H1 (cell line): ENCODE measurements around the gene TBC1D23. TPM values are rescaled to one million over a fixed set of nuclear protein-coding genes. Genes with fewer than 3 reads are reported as not detected.

Experiments
- CTCF ChIA-PET: fragments of 300-600 bp; sonication (Branson Sonifier 250); formaldehyde crosslinking; loops from one replicate; lab custom pipeline; 2021; ENCODE audit not compliant: partially characterized antibody; lab: Charles Lee
- POLR2A ChIA-PET: fragments of 300-600 bp; sonication (Branson Sonifier 250); formaldehyde crosslinking; loops from one replicate; lab custom pipeline; 2021; ENCODE audit warnings: inconsistent platforms; ENCODE audit not compliant: partially characterized antibody; lab: Charles Lee
- DNase-seq, 2 experiments: peaks; one replicate each; pipeline versions ENCODE4 v3.0.0 to v3.0.0-alpha.2; 2010 to 2022; ENCODE audit warnings: low spot score in 2 of 2, low read depth in 1 of 2, mixed read lengths in 1 of 2
- FAIRE-seq: peaks from 2 replicates; lab custom pipeline; 2011; peaks lifted over from hg19 to GRCh38; lab: Jason Lieb, UNC
- H2AFZ ChIP-seq: 2 replicates; pipeline ENCODE4 v1.8.1; 2012; ENCODE audit warnings: low read length, inconsistent platforms
- H2AK5ac ChIP-seq: 2 replicates; pipeline ENCODE4 v1.6.1; 2013; ENCODE audit warnings: low read depth, low read length
- H2BK120ac ChIP-seq: replicated peaks from 2 replicates; pipeline ENCODE3; 2013; ENCODE audit warnings: low read depth, low read length, inconsistent platforms
- H2BK12ac ChIP-seq: 2 replicates; pipeline ENCODE4 v1.6.1; 2013; ENCODE audit warnings: low read depth, low read length
- H2BK15ac ChIP-seq: 2 replicates; pipeline ENCODE4 v1.6.1; 2013; ENCODE audit warnings: low read length
- H2BK20ac ChIP-seq: 2 replicates; pipeline ENCODE4 v1.6.1; 2013; ENCODE audit warnings: low read length
- H2BK5ac ChIP-seq: 2 replicates; pipeline ENCODE4 v1.6.1; 2013; ENCODE audit warnings: low read depth, low read length
- H3K14ac ChIP-seq: 2 replicates; pipeline ENCODE4 v1.6.1; 2013; ENCODE audit warnings: inconsistent platforms; ENCODE audit not compliant: insufficient read length
- H3K18ac ChIP-seq: 2 replicates; pipeline ENCODE4 v1.6.1; 2013; ENCODE audit warnings: low read length; ENCODE audit errors: extremely low read depth
- H3K23ac ChIP-seq: 2 replicates; pipeline ENCODE4 v1.6.1; 2013; ENCODE audit warnings: inconsistent platforms; ENCODE audit not compliant: insufficient read length
- H3K23me2 ChIP-seq: 2 replicates; pipeline ENCODE4 v1.6.1; 2013; ENCODE audit warnings: low read depth, low read length
- H3K27ac ChIP-seq: 2 replicates; pipeline ENCODE4 v1.6.1; 2011; ENCODE audit warnings: low read depth, low read length, inconsistent platforms
- H3K27me3 ChIP-seq, 4 experiments: replicated peaks in 1 of 4; 1 replicate in 1 of 4; 2 replicates in 3 of 4; pipeline versions ENCODE4 v1.6.1 to v1.8.1; 2011 to 2013; ENCODE audit warnings: low read length in 3 of 4, mild to moderate bottlenecking in 3 of 4, inconsistent platforms in 2 of 4, mixed read lengths in 2 of 4, moderate library complexity in 1 of 4; ENCODE audit not compliant: control insufficient read depth in 3 of 4, insufficient read depth in 3 of 4; ENCODE audit errors: extremely low read depth in 1 of 4
- H3K36me3 ChIP-seq, 4 experiments: 2 replicates each; pipeline versions ENCODE4 v1.6.1 to v1.8.1; 2011 to 2013; ENCODE audit warnings: mild to moderate bottlenecking in 4 of 4, low read length in 3 of 4, moderate library complexity in 2 of 4, control low read depth in 1 of 4, inconsistent platforms in 1 of 4; ENCODE audit not compliant: insufficient read depth in 4 of 4, control insufficient read depth in 2 of 4
- H3K4ac ChIP-seq: replicated peaks from 2 replicates; pipeline ENCODE3; 2013; ENCODE audit warnings: low read length, low read depth, mixed read lengths, inconsistent platforms; ENCODE audit not compliant: insufficient read length
- H3K4me1 ChIP-seq, 4 experiments: replicated peaks in 1 of 4; 1 replicate in 1 of 4; 2 replicates in 3 of 4; pipeline versions ENCODE4 v1.6.1 to v1.8.1; 2011 to 2013; ENCODE audit warnings: low read length in 3 of 4, inconsistent platforms in 2 of 4, mixed read lengths in 1 of 4; ENCODE audit not compliant: insufficient read depth in 4 of 4, control insufficient read depth in 3 of 4
- H3K4me2 ChIP-seq, 2 experiments: 2 replicates each; pipeline versions ENCODE4 v1.6.1 to v1.8.1; 2011 to 2013; ENCODE audit warnings: low read depth in 2 of 2, low read length in 2 of 2, control low read depth in 1 of 2, inconsistent platforms in 1 of 2, mild to moderate bottlenecking in 1 of 2; ENCODE audit not compliant: insufficient read depth in 1 of 2
- H3K4me3 ChIP-seq, 4 experiments: fragments of 200-600, 300-600 bp in 1 of 4; sonication (generic), shearing (Covaris generic), sonication (Bioruptor Twin) in 1 of 4; 2 replicates each; pipeline versions ENCODE4 v1.5.1 to v1.8.1; 2011 to 2016; ENCODE audit warnings: low read length in 4 of 4, low read depth in 3 of 4, control low read depth in 2 of 4, inconsistent platforms in 2 of 4, mild to moderate bottlenecking in 2 of 4, mixed read lengths in 1 of 4, moderate library complexity in 1 of 4; ENCODE audit not compliant: insufficient read depth in 2 of 4; ENCODE audit errors: extremely low read depth in 1 of 4
- H3K56ac ChIP-seq: replicated peaks from 2 replicates; pipeline ENCODE3; 2013; ENCODE audit warnings: low read depth, mild to moderate bottlenecking, mixed read lengths, low read length, inconsistent platforms; ENCODE audit not compliant: insufficient read length
- H3K79me1 ChIP-seq: 2 replicates; pipeline ENCODE4 v1.6.1; 2013; ENCODE audit warnings: low read depth, low read length, control low read depth
- H3K79me2 ChIP-seq, 2 experiments: 2 replicates each; pipeline versions ENCODE4 v1.6.1 to v1.8.1; 2012 to 2013; ENCODE audit warnings: low read length in 2 of 2, mild to moderate bottlenecking in 2 of 2, inconsistent platforms in 1 of 2; ENCODE audit not compliant: insufficient read depth in 2 of 2, control insufficient read depth in 1 of 2
- H3K9ac ChIP-seq, 4 experiments: replicated peaks in 1 of 4; 1 replicate in 1 of 4; 2 replicates in 3 of 4; pipeline versions ENCODE4 v1.6.1 to v1.8.1; 2011 to 2013; ENCODE audit warnings: low read depth in 3 of 4, low read length in 3 of 4, control low read depth in 2 of 4, mild to moderate bottlenecking in 2 of 4, moderate library complexity in 2 of 4, inconsistent platforms in 1 of 4; ENCODE audit errors: extremely low read depth in 1 of 4
- H3K9me3 ChIP-seq, 2 experiments: 2 replicates each; pipeline versions ENCODE4 v1.6.1 to v1.8.1; 2012 to 2013; ENCODE audit warnings: mild to moderate bottlenecking in 2 of 2, moderate library complexity in 2 of 2, control low read depth in 1 of 2, inconsistent platforms in 1 of 2, low read depth in 1 of 2, low read length in 1 of 2, mixed read lengths in 1 of 2; ENCODE audit not compliant: insufficient read depth in 2 of 2
- H4K20me1 ChIP-seq, 2 experiments: replicated peaks in 1 of 2; 2 replicates each; pipeline versions ENCODE3 to v1.8.1; 2011 to 2013; ENCODE audit warnings: inconsistent platforms in 2 of 2, low read length in 2 of 2, mild to moderate bottlenecking in 1 of 2; ENCODE audit not compliant: insufficient read depth in 2 of 2, control insufficient read depth in 1 of 2
- H4K5ac ChIP-seq: 2 replicates; pipeline ENCODE4 v1.6.1; 2013; ENCODE audit warnings: low read length, low read depth, mixed read lengths, inconsistent platforms; ENCODE audit not compliant: insufficient read length
- H4K8ac ChIP-seq: 2 replicates; pipeline ENCODE4 v1.8.0; 2013; ENCODE audit warnings: mild to moderate bottlenecking, moderate library complexity, low read length, inconsistent platforms; ENCODE audit not compliant: insufficient read depth; ENCODE audit errors: extremely low read depth
- H4K91ac ChIP-seq: replicated peaks from 2 replicates; pipeline ENCODE3; 2013; ENCODE audit warnings: low read length, mixed read lengths, inconsistent platforms; ENCODE audit not compliant: insufficient read length
- CBX8 ChIP-seq: fragments of 300-800, 300-1000 bp; sonication (generic); IDR thresholded peaks from 2 replicates; pipeline ENCODE4 v1.7.1; 2016; ENCODE audit warnings: low read depth, low read length, borderline replicate concordance
- CHD2 ChIP-seq: IDR thresholded peaks from 2 replicates; pipeline ENCODE4 v1.6.1; 2012; ENCODE audit warnings: low read length, improper control_type of control experiment
- CREB1 ChIP-seq: IDR thresholded peaks from 2 replicates; pipeline ENCODE4 v1.6.1; 2012; ENCODE audit warnings: inconsistent platforms
- EGR1 ChIP-seq: IDR thresholded peaks from 2 replicates; pipeline ENCODE4 v1.6.1; 2011; ENCODE audit warnings: low read depth, low read length, borderline replicate concordance
- GABPA ChIP-seq: IDR thresholded peaks from 2 replicates; pipeline ENCODE4 v1.6.1; 2011; ENCODE audit warnings: mild to moderate bottlenecking, low read length, moderate library complexity, borderline replicate concordance; ENCODE audit not compliant: insufficient read depth
- HDAC2 ChIP-seq, 2 experiments: fragments of 300-600 bp in 1 of 2; sonication (generic) in 1 of 2; IDR thresholded peaks; 2 replicates each; pipeline ENCODE4 v1.6.1; 2011 to 2012; ENCODE audit warnings: low read depth in 2 of 2, low read length in 2 of 2, mild to moderate bottlenecking in 2 of 2, moderate library complexity in 2 of 2, borderline replicate concordance in 1 of 2, inconsistent platforms in 1 of 2
- RAD21 ChIP-seq, 2 experiments: IDR thresholded peaks in 1 of 2; conservative IDR thresholded peaks in 1 of 2; 2 replicates each; pipeline ENCODE4 v1.6.1; 2011; ENCODE audit warnings: low read depth in 2 of 2, low read length in 2 of 2, improper control_type of control experiment in 1 of 2, inconsistent platforms in 1 of 2, mild to moderate bottlenecking in 1 of 2, moderate library complexity in 1 of 2
- RBBP5 ChIP-seq: IDR thresholded peaks from 2 replicates; pipeline ENCODE4 v1.7.1; 2012; ENCODE audit warnings: low read depth, mild to moderate bottlenecking, inconsistent platforms, low read length, moderate library complexity, borderline replicate concordance
- RFX5 ChIP-seq: IDR thresholded peaks from 2 replicates; pipeline ENCODE4 v1.6.1; 2011; ENCODE audit warnings: low read depth, low read length, improper control_type of control experiment, borderline replicate concordance
- SUZ12 ChIP-seq: fragments of 200-600 bp; sonication (generic); IDR thresholded peaks from 2 replicates; pipeline ENCODE4 v1.6.1; 2012; ENCODE audit warnings: mild to moderate bottlenecking, inconsistent platforms, low read length, moderate library complexity, mixed read lengths
- polyA plus RNA-seq, 7 experiments: library from polyadenylated mRNA; depleted of rRNA in 3 of 7; stranded (reverse) in 5 of 7; unstranded in 2 of 7; fragments of >200 nt in 5 of 7; fragments of 200-250 nt in 2 of 7; gene quantifications; 1 replicate in 5 of 7; 2 replicates in 1 of 7; 4 replicates in 1 of 7; pipeline versions ENCODE4 v1.2.1 to v1.2.3, GENCODE V29; 2011 to 2013; ENCODE audit warnings: missing spikeins in 2 of 7, mixed read lengths in 2 of 7
- total RNA-seq: library from RNA; stranded (reverse); fragmentation: NEBNext Ultra II Directional; extraction: Animal tissue kit (Norgen Biotek cat#: 25700); gene quantifications from 2 replicates; pipeline ENCODE4 v1.2.1, GENCODE V29; 2021
- TF ChIP-seq, protein P1 (sequence below): IDR thresholded peaks from 2 replicates; pipeline ENCODE4 v1.6.1; 2011; ENCODE audit warnings: low read depth, mild to moderate bottlenecking, low read length; ENCODE audit not compliant: insufficient read depth
- TF ChIP-seq, protein P2 (sequence below): IDR thresholded peaks from 2 replicates; pipeline ENCODE4 v1.6.1; 2012; ENCODE audit warnings: inconsistent platforms
- TF ChIP-seq, protein P3 (sequence below): IDR thresholded peaks from 2 replicates; pipeline ENCODE4 v1.6.1; 2011; ENCODE audit warnings: low read length, improper control_type of control experiment

Gene TBC1D23
- total and polyA plus RNA-seq, 2 of the 8 experiments (the other 6 are each of a cell fraction or from before 2014, with no cell fraction given), result 6.4 to 29.3 TPM

DNA sequence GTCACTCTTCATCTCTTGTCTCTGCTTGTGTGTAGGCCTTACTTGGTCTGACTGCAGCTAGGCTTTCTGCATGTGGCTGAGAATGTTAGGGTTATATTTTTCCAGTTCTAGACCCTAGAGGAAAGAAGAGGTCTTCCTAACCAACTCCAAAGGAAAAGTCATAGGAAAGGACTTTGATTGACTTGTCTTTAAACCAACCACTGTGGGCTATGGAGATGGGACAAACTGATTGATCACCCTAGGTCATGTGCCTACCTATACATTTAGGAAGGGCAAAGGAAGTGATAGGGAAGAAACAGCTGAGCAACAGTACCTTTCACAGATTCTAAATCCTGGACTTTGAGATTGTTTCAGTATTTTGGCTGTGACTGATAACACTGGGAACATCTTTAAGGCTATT is 16.5 kb upstream of the TBC1D23 start:
- CTCF ChIA-PET, result interaction anchor here (0.6 to 1.4 kb wide), 2 partner anchors 10 to 967 kb away, joined by 4 to 5 read pairs; no protein-coding TSS in a partner anchor
- TF ChIP-seq, protein P1, sequence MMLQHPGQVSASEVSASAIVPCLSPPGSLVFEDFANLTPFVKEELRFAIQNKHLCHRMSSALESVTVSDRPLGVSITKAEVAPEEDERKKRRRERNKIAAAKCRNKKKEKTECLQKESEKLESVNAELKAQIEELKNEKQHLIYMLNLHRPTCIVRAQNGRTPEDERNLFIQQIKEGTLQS, result no peak
- no peak for TF ChIP-seq EGR1
- no peak for TF ChIP-seq RAD21 (IDR thresholded peaks at IDR 0.05 in 1 of 2, conservative IDR thresholded peaks at IDR 0.05 in 1 of 2; ENCODE audit: low read depth in 2 of 2, low read length in 2 of 2)
- TF ChIP-seq SUZ12, result no peak
- TF ChIP-seq RFX5, result no peak
- no peak for TF ChIP-seq GABPA
- TF ChIP-seq CREB1, result no peak
- TF ChIP-seq, protein P2, sequence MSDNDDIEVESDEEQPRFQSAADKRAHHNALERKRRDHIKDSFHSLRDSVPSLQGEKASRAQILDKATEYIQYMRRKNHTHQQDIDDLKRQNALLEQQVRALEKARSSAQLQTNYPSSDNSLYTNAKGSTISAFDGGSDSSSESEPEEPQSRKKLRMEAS, result no peak
- TF ChIP-seq HDAC2 (IDR thresholded peaks at IDR 0.05; ENCODE audit: borderline replicate concordance in 1 of 2, low read depth in 2 of 2, low read length in 2 of 2), result no peak
- TF ChIP-seq CBX8, result no peak
- TF ChIP-seq, protein P3, sequence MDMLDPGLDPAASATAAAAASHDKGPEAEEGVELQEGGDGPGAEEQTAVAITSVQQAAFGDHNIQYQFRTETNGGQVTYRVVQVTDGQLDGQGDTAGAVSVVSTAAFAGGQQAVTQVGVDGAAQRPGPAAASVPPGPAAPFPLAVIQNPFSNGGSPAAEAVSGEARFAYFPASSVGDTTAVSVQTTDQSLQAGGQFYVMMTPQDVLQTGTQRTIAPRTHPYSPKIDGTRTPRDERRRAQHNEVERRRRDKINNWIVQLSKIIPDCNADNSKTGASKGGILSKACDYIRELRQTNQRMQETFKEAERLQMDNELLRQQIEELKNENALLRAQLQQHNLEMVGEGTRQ, result no peak
- TF ChIP-seq CHD2, result no peak
- no peak for TF ChIP-seq RBBP5

More for the DNA sequence above, 16.5 kb upstream of the TBC1D23 start:
- H4K91ac ChIP-seq, result no peak overlapping the region
- H3K23me2 ChIP-seq, result no peaks in the 10 kb centered on the region
- no peak overlapping the region for H3K4me3 ChIP-seq
- no peak overlapping the region for H4K8ac ChIP-seq
- no peak overlapping the region for H2BK12ac ChIP-seq
- no peak overlapping the region for H2BK20ac ChIP-seq
- H3K36me3 ChIP-seq, result no peaks in the 10 kb centered on the region; a peak in 1 of 8 replicates
- H3K27me3 ChIP-seq, result no peaks in the 10 kb centered on the region
- H3K9me3 ChIP-seq, result peaks cover 0 to under 1% of the 10 kb centered on the region in 2 experiments; a peak in 1 of 4 replicates
- FAIRE-seq, result no peak
- POLR2A ChIA-PET, result no interaction called here
- no peaks in the 10 kb centered on the region for H3K4me1 ChIP-seq
- no peak overlapping the region for H3K4ac ChIP-seq
- H3K79me2 ChIP-seq, result no peaks in the 10 kb centered on the region; a peak in 1 of 4 replicates
- no peaks in the 10 kb centered on the region for H4K20me1 ChIP-seq
- DNase-seq, result no peak
- no peak overlapping the region for H2BK5ac ChIP-seq
- no peak overlapping the region for H3K23ac ChIP-seq
- H3K18ac ChIP-seq, result no peak overlapping the region
- no peak overlapping the region for H3K4me2 ChIP-seq
- H3K14ac ChIP-seq, result no peak overlapping the region
- H2BK120ac ChIP-seq, result no peak overlapping the region
- H2BK15ac ChIP-seq, result no peak overlapping the region
- no peak overlapping the region for H3K9ac ChIP-seq
- H3K56ac ChIP-seq, result no peak overlapping the region
- no peak overlapping the region for H2AFZ ChIP-seq
- no peaks in the 10 kb centered on the region for H3K79me1 ChIP-seq
- no peak overlapping the region for H3K27ac ChIP-seq
- H4K5ac ChIP-seq, result no peak overlapping the region
- no peak overlapping the region for H2AK5ac ChIP-seq
